LNCAP (cell line): ENCODE data around the gene DAZAP2.

Source experiments
- CTCF ChIP-seq: fragments of 450-650 bp; IDR thresholded peaks from 2 replicates; pipeline ENCODE4 v1.5.1; 2017; ENCODE audit warnings: mild to moderate bottlenecking

Gene DAZAP2

GRCh38 chr12:51246254-51246853 lies 7.7 kb downstream of the DAZAP2 start:
- peak; percentile 25; the same call in 1 of the 2 replicates for TF ChIP-seq CTCF

GRCh38 chr12:51247523-51248206 lies 9.0 kb downstream of the DAZAP2 start:
- no peak for TF ChIP-seq CTCF

- no peak for TF ChIP-seq CTCF
Observed at GRCh38 chr12:51253276-51253675, 14.7 kb downstream of the DAZAP2 start.

- TF ChIP-seq CTCF = no peak
Observed at GRCh38 chr12:51254536-51254935, 15.9 kb downstream of the DAZAP2 start.

- TF ChIP-seq CTCF = peak; percentile 47
Observed at GRCh38 chr12:51262758-51263177, 24.1 kb downstream of the DAZAP2 start.

- no peak for TF ChIP-seq CTCF
Observed at GRCh38 chr12:51263341-51263740, 24.7 kb downstream of the DAZAP2 start.

GRCh38 chr12:51264297-51264696 lies 25.7 kb downstream of the DAZAP2 start:
- no peak for TF ChIP-seq CTCF
